Endothelial cell (in vitro differentiated cells): ENCODE results near the gene FLCN. TPM values are rescaled to one million over a fixed set of nuclear protein-coding genes. Genes with fewer than 3 reads are reported as not detected.
A peak's percentile ranks its signal among the peaks of the same experiment; 100 is the strongest.

Experiments used
- DNase-seq: peaks from one replicate; pipeline ENCODE4 v3.0.0; 2021; ENCODE audit warnings: low spot score
- H3K27ac Mint-ChIP-seq: one replicate; pipeline ENCODE4 v1.8.0; 2021; ENCODE audit warnings: mixed read lengths, inconsistent platforms; ENCODE audit not compliant: unreplicated experiment
- H3K27me3 Mint-ChIP-seq: one replicate; pipeline ENCODE4 v1.8.0; 2021; ENCODE audit warnings: mild to moderate bottlenecking, moderate library complexity, mixed read lengths, inconsistent platforms; ENCODE audit not compliant: unreplicated experiment
- H3K36me3 Mint-ChIP-seq: one replicate; pipeline ENCODE4 v1.8.0; 2021; ENCODE audit warnings: mild to moderate bottlenecking, low read depth, mixed read lengths, inconsistent platforms; ENCODE audit not compliant: unreplicated experiment
- H3K4me1 Mint-ChIP-seq: one replicate; pipeline ENCODE4 v1.8.0; 2021; ENCODE audit warnings: mild to moderate bottlenecking, mixed read lengths, inconsistent platforms; ENCODE audit not compliant: unreplicated experiment
- H3K4me3 Mint-ChIP-seq: one replicate; pipeline ENCODE4 v1.8.0; 2021; ENCODE audit warnings: mild to moderate bottlenecking, mixed read lengths, inconsistent platforms; ENCODE audit not compliant: unreplicated experiment
- H3K9me3 Mint-ChIP-seq: one replicate; pipeline ENCODE4 v1.8.0; 2021; ENCODE audit warnings: mixed read lengths, inconsistent platforms; ENCODE audit not compliant: unreplicated experiment
- CTCF ChIP-seq: fragments of 200-600 bp; sonication (generic); IDR thresholded peaks from one replicate; pipeline ENCODE4 v1.5.0; 2021; ENCODE audit warnings: antibody characterized with exemption; ENCODE audit not compliant: unreplicated experiment
- total RNA-seq: library from RNA; stranded (reverse); fragmentation: NEBNext Ultra II Directional; extraction: Animal tissue kit (Norgen Biotek cat#: 25700); gene quantifications from one replicate; pipeline ENCODE4 v1.2.1, GENCODE V29; 2021; ENCODE audit not compliant: unreplicated experiment

The FLCN gene
- total RNA-seq, 1 donor from 2014 or later = 50.4 TPM

- H3K4me3 Mint-ChIP-seq = no peak overlapping the region
- no peak for DNase-seq
- no peak overlapping the region for H3K27ac Mint-ChIP-seq
- peaks cover 3% of the 10 kb centered on the region for H3K27me3 Mint-ChIP-seq
- H3K9me3 Mint-ChIP-seq = no peaks in the 10 kb centered on the region
- H3K4me1 Mint-ChIP-seq = peaks cover 3% of the 10 kb centered on the region
- no peak for TF ChIP-seq CTCF
- H3K36me3 Mint-ChIP-seq = peaks cover 3% of the 10 kb centered on the region
These were observed 39.0 kb upstream of the FLCN start for GRCh38 chr17:17275971-17276370.

- peak; percentile 47 for TF ChIP-seq CTCF
- Mint-ChIP-seq H3K9me3 (no peaks in the 10 kb centered on the region), H3K36me3 (peaks cover 9% of the 10 kb centered on the region), H3K27ac (no peak overlapping the region), H3K4me1 (no peaks in the 10 kb centered on the region), H3K27me3 (no peaks in the 10 kb centered on the region), H3K4me3 (no peak overlapping the region)
- DNase-seq = peak; percentile 37
These were observed 33.2 kb upstream of the FLCN start for GRCh38 chr17:17269926-17270773.

- Mint-ChIP-seq H3K36me3 (peaks cover 30% of the 10 kb centered on the region), H3K4me3 (no peak overlapping the region), H3K4me1 (no peaks in the 10 kb centered on the region), H3K9me3 (no peaks in the 10 kb centered on the region), H3K27me3 (no peaks in the 10 kb centered on the region), H3K27ac (no peak overlapping the region)
- DNase-seq = no peak
- no peak for TF ChIP-seq CTCF
These were observed 27.5 kb upstream of the FLCN start for GRCh38 chr17:17264430-17264829.

GRCh38 chr17:17258998-17259397 is 22.0 kb upstream of the FLCN start:
- no peak for TF ChIP-seq CTCF
- no peaks in the 10 kb centered on the region for H3K4me1 Mint-ChIP-seq
- no peak overlapping the region for H3K27ac Mint-ChIP-seq
- H3K36me3 Mint-ChIP-seq = peaks cover 38% of the 10 kb centered on the region
- no peak overlapping the region for H3K4me3 Mint-ChIP-seq
- no peaks in the 10 kb centered on the region for H3K9me3 Mint-ChIP-seq
- no peak for DNase-seq
- peaks cover 1% of the 10 kb centered on the region for H3K27me3 Mint-ChIP-seq

- Mint-ChIP-seq H3K36me3 (peaks cover 39% of the 10 kb centered on the region), H3K27ac (no peak overlapping the region), H3K27me3 (peaks cover 2% of the 10 kb centered on the region)
These were observed 21.0 kb upstream of the FLCN start for GRCh38 chr17:17258011-17258410.

More at GRCh38 chr17:17258011-17258410, 21.0 kb upstream of the FLCN start:
- H3K4me3 Mint-ChIP-seq = no peak overlapping the region
- TF ChIP-seq CTCF = no peak
- no peak for DNase-seq
- H3K4me1 Mint-ChIP-seq = no peaks in the 10 kb centered on the region
- H3K9me3 Mint-ChIP-seq = no peaks in the 10 kb centered on the region
